Brain pericyte (primary cell): ENCODE results near the gene SS18L1.

ENCODE experiments used
- DNase-seq: peaks from one replicate; pipeline ENCODE4 v3.0.0-alpha.2; 2012; ENCODE audit warnings: low read depth, low spot score

The SS18L1 gene

GRCh38 chr20:62191781-62192559, 48.4 kb downstream of the SS18L1 start:
- no peak for DNase-seq

- DNase-seq, result no peak
Measured at GRCh38 chr20:62192635-62193034, 49.1 kb downstream of the SS18L1 start.

- DNase-seq, result no peak
Measured at GRCh38 chr20:62193079-62194025, 49.8 kb downstream of the SS18L1 start.

GRCh38 chr20:62195075-62195405, 51.5 kb downstream of the SS18L1 start:
- DNase-seq, result no peak

GRCh38 chr20:62195736-62196135, 52.2 kb downstream of the SS18L1 start:
- DNase-seq, result no peak

- DNase-seq, result no peak
Measured at GRCh38 chr20:62196286-62196685, 52.7 kb downstream of the SS18L1 start.

GRCh38 chr20:62197311-62197710, 53.7 kb downstream of the SS18L1 start:
- no peak for DNase-seq

- no peak for DNase-seq
Measured at GRCh38 chr20:62197801-62198200, 54.2 kb downstream of the SS18L1 start.

GRCh38 chr20:62198496-62198895, 54.9 kb downstream of the SS18L1 start:
- DNase-seq, result no peak

GRCh38 chr20:62198931-62199330, 55.4 kb downstream of the SS18L1 start:
- DNase-seq, result no peak

GRCh38 chr20:62200491-62201172, 57.1 kb downstream of the SS18L1 start:
- no peak for DNase-seq

GRCh38 chr20:62201173-62202082, 57.9 kb downstream of the SS18L1 start:
- no peak for DNase-seq

GRCh38 chr20:62202083-62202395, 58.5 kb downstream of the SS18L1 start:
- no peak for DNase-seq

GRCh38 chr20:62202676-62203377, 59.3 kb downstream of the SS18L1 start:
- no peak for DNase-seq

GRCh38 chr20:62203378-62204030, 59.9 kb downstream of the SS18L1 start:
- DNase-seq, result no peak

- no peak for DNase-seq
Measured at GRCh38 chr20:62205618-62206387, 62.2 kb downstream of the SS18L1 start.

- no peak for DNase-seq
Measured at GRCh38 chr20:62206388-62206775, 62.8 kb downstream of the SS18L1 start.

GRCh38 chr20:62208061-62208794, 64.7 kb downstream of the SS18L1 start:
- no peak for DNase-seq
